ENCODE data around the gene MCC. TPM values are rescaled to one million over a fixed set of nuclear protein-coding genes. Genes with fewer than 3 reads are reported as not detected.

Gene MCC
- total and polyA plus RNA-seq, 2 of the 4 experiments (the other 2 are of a cell fraction): 5.0 to 20.6 TPM

GRCh38 chr5:113273948-113274347 lies 214.3 kb downstream of the MCC start:
- Histone ChIP-seq H3K9me3 (ENCODE audit: control insufficient read depth, insufficient read depth, low read length) (no peaks in the 10 kb centered on the region), H4K5ac (ENCODE audit: low read depth, low read length) (no peak overlapping the region), H2BK15ac (ENCODE audit: low read depth, low read length) (no peak overlapping the region), H3K36me3 (ENCODE audit: control insufficient read depth, insufficient read depth, low read length) (no peaks in the 10 kb centered on the region), H3K79me1 (ENCODE audit: low read depth in 1 of 2, low read length in 2 of 2) (peaks cover 13 to 52% of the 10 kb centered on the region in 2 experiments; a peak in 3 of 4 replicates), H2BK5ac (ENCODE audit: low read depth, low read length, poor library complexity, severe bottlenecking) (no peak overlapping the region), H3K4me3 (ENCODE audit: insufficient read depth, low read depth, low read length) (no peak overlapping the region), H3K14ac (replicated peaks; ENCODE audit: low read depth, low read length) (no peak overlapping the region), H3K4me1 (ENCODE audit: control insufficient read depth, insufficient read depth, low read length) (peaks cover 9% of the 10 kb centered on the region), H2AFZ (replicated peaks; ENCODE audit: low read length, poor library complexity) (no peak overlapping the region), H2BK120ac (ENCODE audit: low read depth, low read length) (no peak overlapping the region), H2AK5ac (ENCODE audit: low read depth, low read length) (no peak overlapping the region), H3K23ac (ENCODE audit: low read depth, low read length) (no peak overlapping the region), H4K8ac (ENCODE audit: low read depth in 2 of 2, low read length in 2 of 2) (no peak overlapping the region), H3K18ac (ENCODE audit: low read depth, low read length) (no peak overlapping the region), H2AK9ac (replicated peaks; ENCODE audit: low read depth, low read length, poor library complexity) (no peak overlapping the region), H3K27me3 (ENCODE audit: control insufficient read depth, insufficient read depth, low read length) (no peaks in the 10 kb centered on the region), H3K9ac (ENCODE audit: low read depth, low read length) (no peak overlapping the region), H2BK20ac (ENCODE audit: low read depth, low read length) (no peak overlapping the region), H3K9me1 (ENCODE audit: insufficient read depth, low read length) (0 out of 2 replicates have a peak, but pooled peaks cover under 1% of the 10 kb centered on the region), H4K20me1 (ENCODE audit: insufficient read depth, low read length) (peaks cover 25% of the 10 kb centered on the region), H4K91ac (ENCODE audit: insufficient read depth, low read depth, low read length) (no peak overlapping the region), H3K27ac (ENCODE audit: insufficient read depth, low read length) (no peak overlapping the region), H3K4me2 (ENCODE audit: low read depth, low read length) (no peak overlapping the region), H3K4ac (ENCODE audit: low read depth, low read length) (no peak overlapping the region), H3K56ac (ENCODE audit: extremely low read depth, insufficient read depth, low read length) (no peak overlapping the region)
- dilution Hi-C loops (cut with HindIII; ENCODE audit: low sequenced_read_pairs, unreplicated experiment): no loop called here
- CTCF ChIA-PET: interaction anchor here (1.2 kb wide), 1 partner anchor 13 kb away, joined by 4 read pairs; no protein-coding TSS in a partner anchor
- no peak for DNase-seq
- ATAC-seq (ENCODE audit: low read depth): no peak
- BruUV-seq (replicated peaks): no TSS peak
- intact Hi-C loops (cut with micrococcal nuclease): loop anchor here (5.0 kb wide), 1 partner anchor 207 kb away; no protein-coding TSS in a partner anchor
- in situ Hi-C loops (cut with MboI; ENCODE audit: low sequenced_read_pairs): no loop called here
- POLR2A ChIA-PET (ENCODE audit: unreplicated experiment): no interaction called here
- TF ChIP-seq RAD21 (IDR thresholded peaks at IDR 0.05; ENCODE audit: low read length): no peak
- no peak for TF ChIP-seq SMC3 (IDR thresholded peaks at IDR 0.05; ENCODE audit: low read depth, low read length)
- no CpG with 5 or more reads among the region's 3 CpGs for WGBS, 2 experiments (ENCODE audit: extremely low coverage in 2 of 2, insufficient read length in 1 of 2)
